ENCODE measurements around the gene ARHGAP15. TPM values are rescaled to one million over a fixed set of nuclear protein-coding genes. Genes with fewer than 3 reads are reported as not detected.

Gene ARHGAP15
- total RNA-seq, 1 experiment from 2014 or later: not detected

DNA sequence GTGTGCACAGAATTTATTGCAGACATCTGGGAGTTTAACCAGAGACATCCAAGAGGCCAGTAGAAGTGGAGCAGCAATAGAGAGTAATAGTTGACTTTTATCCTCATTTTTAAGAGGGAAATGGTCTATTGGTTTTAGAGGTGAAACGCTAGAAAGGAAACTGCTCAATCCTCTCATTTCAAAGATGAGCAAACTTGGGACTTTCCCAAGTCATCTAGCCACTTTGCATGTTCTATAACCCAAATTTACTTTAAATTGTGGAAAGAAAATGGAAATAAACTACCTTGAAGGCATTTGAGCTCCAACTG lies 601.7 kb downstream of the ARHGAP15 start:
- H3F3A ChIP-seq (ENCODE audit: insufficient read depth, low read depth): no peaks in the 10 kb centered on the region
- H3K9me3 ChIP-seq (ENCODE audit: insufficient read depth, low read depth): no peaks in the 10 kb centered on the region
- no peaks in the 10 kb centered on the region for H3K36me3 ChIP-seq (ENCODE audit: low read depth)
- intact Hi-C loops (cut with micrococcal nuclease; ENCODE audit: unreplicated experiment): no loop called here
- no peaks in the 10 kb centered on the region for H3K9me2 ChIP-seq (ENCODE audit: insufficient read depth)
- BruUV-seq (replicated peaks): no TSS peak
- H3K4me1 ChIP-seq (replicated peaks; ENCODE audit: insufficient read depth): no peaks in the 10 kb centered on the region
- no peaks in the 10 kb centered on the region for H3K27me3 ChIP-seq (ENCODE audit: insufficient read depth, low read depth)
- H3K79me2 ChIP-seq (ENCODE audit: low read depth): no peaks in the 10 kb centered on the region
- TF ChIP-seq EZH2 (IDR thresholded peaks at IDR 0.05; ENCODE audit: low read depth): no peak
- TF ChIP-seq, protein P1, sequence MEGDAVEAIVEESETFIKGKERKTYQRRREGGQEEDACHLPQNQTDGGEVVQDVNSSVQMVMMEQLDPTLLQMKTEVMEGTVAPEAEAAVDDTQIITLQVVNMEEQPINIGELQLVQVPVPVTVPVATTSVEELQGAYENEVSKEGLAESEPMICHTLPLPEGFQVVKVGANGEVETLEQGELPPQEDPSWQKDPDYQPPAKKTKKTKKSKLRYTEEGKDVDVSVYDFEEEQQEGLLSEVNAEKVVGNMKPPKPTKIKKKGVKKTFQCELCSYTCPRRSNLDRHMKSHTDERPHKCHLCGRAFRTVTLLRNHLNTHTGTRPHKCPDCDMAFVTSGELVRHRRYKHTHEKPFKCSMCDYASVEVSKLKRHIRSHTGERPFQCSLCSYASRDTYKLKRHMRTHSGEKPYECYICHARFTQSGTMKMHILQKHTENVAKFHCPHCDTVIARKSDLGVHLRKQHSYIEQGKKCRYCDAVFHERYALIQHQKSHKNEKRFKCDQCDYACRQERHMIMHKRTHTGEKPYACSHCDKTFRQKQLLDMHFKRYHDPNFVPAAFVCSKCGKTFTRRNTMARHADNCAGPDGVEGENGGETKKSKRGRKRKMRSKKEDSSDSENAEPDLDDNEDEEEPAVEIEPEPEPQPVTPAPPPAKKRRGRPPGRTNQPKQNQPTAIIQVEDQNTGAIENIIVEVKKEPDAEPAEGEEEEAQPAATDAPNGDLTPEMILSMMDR (conservative IDR thresholded peaks at IDR 0.05): no peak
- no peak overlapping the region for H3K4me3 ChIP-seq
- H4K20me1 ChIP-seq (ENCODE audit: insufficient read depth): no peaks in the 10 kb centered on the region
- CTCF ChIA-PET: no interaction called here
- H3K4me2 ChIP-seq: no peak overlapping the region
- no peak for DNase-seq
- no peak overlapping the region for H3K27ac ChIP-seq
- POLR2A ChIA-PET (ENCODE audit: unreplicated experiment): no interaction called here
- H2AFZ ChIP-seq: no peak overlapping the region

DNA sequence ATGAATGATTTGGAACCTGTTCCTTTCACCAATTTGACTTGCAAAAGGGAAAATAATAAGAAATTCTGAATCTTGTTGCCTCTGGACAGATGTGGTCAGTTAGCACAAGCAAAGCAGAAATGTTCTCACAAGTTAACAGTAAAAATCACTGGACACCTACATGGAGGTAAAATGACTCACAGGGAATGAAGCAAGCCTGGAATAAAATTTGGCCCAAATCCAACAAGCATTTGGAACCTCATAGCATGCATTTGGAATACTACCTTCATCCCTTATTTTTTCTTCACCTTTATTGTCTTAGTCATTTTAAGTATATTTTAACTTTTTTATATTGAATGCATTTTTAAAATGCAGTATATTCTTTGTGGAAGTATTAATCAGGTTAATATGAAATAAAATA lies 602.9 kb downstream of the ARHGAP15 start:
- TF ChIP-seq, protein P1 (conservative IDR thresholded peaks at IDR 0.05): no peak
- TF ChIP-seq EZH2 (IDR thresholded peaks at IDR 0.05; ENCODE audit: low read depth): no peak
- H3K27ac ChIP-seq: no peak overlapping the region
- H3K36me3 ChIP-seq (ENCODE audit: low read depth): no peaks in the 10 kb centered on the region
- intact Hi-C loops (cut with micrococcal nuclease; ENCODE audit: unreplicated experiment): no loop called here
- ChIA-PET CTCF (no interaction called here), POLR2A (ENCODE audit: unreplicated experiment) (interaction anchor here (0.6 kb wide), 1 partner anchor 28 kb away, joined by 4 read pairs; no protein-coding TSS in a partner anchor)
- no peaks in the 10 kb centered on the region for H3K27me3 ChIP-seq (ENCODE audit: insufficient read depth, low read depth)
- no peaks in the 10 kb centered on the region for H4K20me1 ChIP-seq (ENCODE audit: insufficient read depth)
- H3K4me1 ChIP-seq (replicated peaks; ENCODE audit: insufficient read depth): no peaks in the 10 kb centered on the region
- DNase-seq: no peak
- no TSS peak for BruUV-seq (replicated peaks)
- H3K9me2 ChIP-seq (ENCODE audit: insufficient read depth): no peaks in the 10 kb centered on the region
- no peaks in the 10 kb centered on the region for H3F3A ChIP-seq (ENCODE audit: insufficient read depth, low read depth)
- H3K4me3 ChIP-seq: no peak overlapping the region
- no peak overlapping the region for H3K4me2 ChIP-seq
- H3K9me3 ChIP-seq (ENCODE audit: insufficient read depth, low read depth): no peaks in the 10 kb centered on the region
- no peak overlapping the region for H2AFZ ChIP-seq
- no peaks in the 10 kb centered on the region for H3K79me2 ChIP-seq (ENCODE audit: low read depth)

DNA sequence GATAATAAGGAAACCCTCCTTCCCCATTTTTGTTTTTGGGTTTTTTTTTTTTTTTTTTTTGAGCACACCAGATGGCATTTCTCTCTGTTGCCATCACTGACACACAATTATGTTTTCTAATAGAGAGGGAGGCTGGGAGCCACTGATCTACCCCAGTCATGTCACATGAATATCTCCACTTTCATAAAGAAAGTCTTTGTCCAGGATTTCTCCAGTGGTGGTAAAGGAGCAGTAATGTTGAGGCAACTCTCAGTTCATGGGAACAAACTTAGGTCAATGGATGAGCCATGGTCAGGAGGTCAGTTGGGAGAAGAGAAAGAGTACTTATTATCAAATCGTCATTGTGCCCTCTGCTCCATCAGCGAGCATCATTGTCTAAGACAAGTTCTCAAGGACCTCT lies 603.7 kb downstream of the ARHGAP15 start:
- intact Hi-C loops (cut with micrococcal nuclease; ENCODE audit: unreplicated experiment): no loop called here
- H3K9me2 ChIP-seq (ENCODE audit: insufficient read depth): no peaks in the 10 kb centered on the region

More for the DNA sequence above, 603.7 kb downstream of the ARHGAP15 start:
- no TSS peak for BruUV-seq (replicated peaks)
- H3K4me3 ChIP-seq: no peak overlapping the region
- H3K4me1 ChIP-seq (replicated peaks; ENCODE audit: insufficient read depth): no peaks in the 10 kb centered on the region
- no peaks in the 10 kb centered on the region for H3K36me3 ChIP-seq (ENCODE audit: low read depth)
- no peak overlapping the region for H2AFZ ChIP-seq
- no peaks in the 10 kb centered on the region for H3K27me3 ChIP-seq (ENCODE audit: insufficient read depth, low read depth)
- no peaks in the 10 kb centered on the region for H3F3A ChIP-seq (ENCODE audit: insufficient read depth, low read depth)
- H3K4me2 ChIP-seq: no peak overlapping the region
- H3K27ac ChIP-seq: no peak overlapping the region
- CTCF ChIA-PET: no interaction called here
- no peak for DNase-seq
- H4K20me1 ChIP-seq (ENCODE audit: insufficient read depth): no peaks in the 10 kb centered on the region
- POLR2A ChIA-PET (ENCODE audit: unreplicated experiment): no interaction called here
- H3K9me3 ChIP-seq (ENCODE audit: insufficient read depth, low read depth): no peaks in the 10 kb centered on the region
- TF ChIP-seq EZH2 (IDR thresholded peaks at IDR 0.05; ENCODE audit: low read depth): no peak
- TF ChIP-seq, protein P1 (conservative IDR thresholded peaks at IDR 0.05): no peak
- no peaks in the 10 kb centered on the region for H3K79me2 ChIP-seq (ENCODE audit: low read depth)
